ENCODE measurements around the gene UCP2. TPM values are rescaled to one million over a fixed set of nuclear protein-coding genes. Genes with fewer than 3 reads are reported as not detected.
A peak's percentile ranks its signal among the peaks of the same experiment; 100 is the strongest.

Gene UCP2
- total RNA-seq, 2 experiments from 2014 or later = 145 to 358 TPM

DNA sequence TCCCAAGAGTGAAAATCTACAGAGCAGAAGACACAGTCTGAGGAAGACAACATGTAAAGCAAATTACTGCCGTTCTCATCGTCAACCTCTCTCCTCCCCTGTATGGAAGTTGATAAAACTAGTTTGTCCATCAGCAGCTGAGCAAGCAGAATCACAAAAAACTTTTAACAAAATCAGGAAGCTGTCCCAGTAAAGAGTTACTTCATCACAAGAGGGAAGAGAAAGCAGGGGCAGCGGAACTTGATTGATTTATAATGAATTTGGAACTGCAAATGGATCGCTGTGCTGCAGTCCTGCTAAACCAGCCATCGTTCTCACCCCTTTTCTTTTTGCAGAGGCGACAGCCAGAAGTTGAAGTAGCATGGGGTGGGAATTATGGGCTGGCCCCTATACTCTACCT is 39.9 kb upstream of the UCP2 start:
- CTCF ChIA-PET (ENCODE audit: unreplicated experiment) = no interaction called here
- Histone ChIP-seq H3K9me3 (ENCODE audit: low read length) (no peaks in the 10 kb centered on the region), H3K36me3 (ENCODE audit: insufficient read depth, low read length) (peaks cover 7% of the 10 kb centered on the region; the same call in 1 of the 2 replicates), H3K27ac (ENCODE audit: low read depth, low read length, poor library complexity, severe bottlenecking) (no peak overlapping the region), H2AFZ (ENCODE audit: low read length) (no peak overlapping the region), H3K9me2 (ENCODE audit: insufficient read depth, low read length) (no peaks in the 10 kb centered on the region), H3K4me1 (ENCODE audit: insufficient read depth, low read length, poor library complexity, severe bottlenecking) (peaks cover 18% of the 10 kb centered on the region), H3K4me2 (ENCODE audit: low read length) (no peak overlapping the region), H3K79me2 (ENCODE audit: insufficient read depth, low read depth, low read length) (no peaks in the 10 kb centered on the region), H3K4me3 (ENCODE audit: low read depth, low read length, poor library complexity, severe bottlenecking) (no peak overlapping the region), H4K20me1 (ENCODE audit: insufficient read depth, low read length) (no peaks in the 10 kb centered on the region)
- TF ChIP-seq, protein P1, sequence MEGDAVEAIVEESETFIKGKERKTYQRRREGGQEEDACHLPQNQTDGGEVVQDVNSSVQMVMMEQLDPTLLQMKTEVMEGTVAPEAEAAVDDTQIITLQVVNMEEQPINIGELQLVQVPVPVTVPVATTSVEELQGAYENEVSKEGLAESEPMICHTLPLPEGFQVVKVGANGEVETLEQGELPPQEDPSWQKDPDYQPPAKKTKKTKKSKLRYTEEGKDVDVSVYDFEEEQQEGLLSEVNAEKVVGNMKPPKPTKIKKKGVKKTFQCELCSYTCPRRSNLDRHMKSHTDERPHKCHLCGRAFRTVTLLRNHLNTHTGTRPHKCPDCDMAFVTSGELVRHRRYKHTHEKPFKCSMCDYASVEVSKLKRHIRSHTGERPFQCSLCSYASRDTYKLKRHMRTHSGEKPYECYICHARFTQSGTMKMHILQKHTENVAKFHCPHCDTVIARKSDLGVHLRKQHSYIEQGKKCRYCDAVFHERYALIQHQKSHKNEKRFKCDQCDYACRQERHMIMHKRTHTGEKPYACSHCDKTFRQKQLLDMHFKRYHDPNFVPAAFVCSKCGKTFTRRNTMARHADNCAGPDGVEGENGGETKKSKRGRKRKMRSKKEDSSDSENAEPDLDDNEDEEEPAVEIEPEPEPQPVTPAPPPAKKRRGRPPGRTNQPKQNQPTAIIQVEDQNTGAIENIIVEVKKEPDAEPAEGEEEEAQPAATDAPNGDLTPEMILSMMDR (conservative IDR thresholded peaks at IDR 0.05; ENCODE audit: low read length) = no peak
- TF ChIP-seq EZH2phosphoT487 (IDR thresholded peaks at IDR 0.05; ENCODE audit: borderline replicate concordance, low read depth, low read length) = no peak
- POLR2A ChIA-PET = no interaction called here
- no peak for DNase-seq (ENCODE audit: low spot score)
- BruUV-seq (replicated peaks) = no TSS peak
- intact Hi-C loops (cut with micrococcal nuclease; ENCODE audit: unreplicated experiment) = no loop called here

DNA sequence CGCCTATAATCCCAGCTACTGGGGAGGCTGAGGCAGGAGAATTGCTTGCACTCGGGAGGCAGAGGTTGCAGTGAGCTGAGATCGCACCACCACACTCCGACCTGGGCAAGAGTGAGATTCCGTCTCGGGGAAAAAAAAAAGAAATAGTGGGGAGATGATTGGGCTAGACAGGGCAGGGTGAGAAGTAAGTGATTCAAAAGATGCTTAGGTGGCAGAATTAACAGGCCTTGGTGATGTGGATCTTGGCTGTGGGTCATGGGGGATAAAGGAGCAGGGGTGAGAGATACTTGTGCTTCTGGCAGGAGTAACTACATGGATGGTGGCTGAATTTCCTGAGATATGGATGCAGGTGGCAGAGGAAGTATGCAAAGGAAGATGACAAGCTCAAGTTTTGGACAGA is 39.4 kb upstream of the UCP2 start:
- H3K4me1 ChIP-seq (ENCODE audit: insufficient read depth, low read length, poor library complexity, severe bottlenecking) = peaks cover 18% of the 10 kb centered on the region
- H3K4me2 ChIP-seq (ENCODE audit: low read length) = no peak overlapping the region
- H3K9me2 ChIP-seq (ENCODE audit: insufficient read depth, low read length) = no peaks in the 10 kb centered on the region
- no peak for DNase-seq (ENCODE audit: low spot score)
- H3K9me3 ChIP-seq (ENCODE audit: low read length) = no peaks in the 10 kb centered on the region
- TF ChIP-seq, protein P1 (conservative IDR thresholded peaks at IDR 0.05; ENCODE audit: low read length) = no peak
- TF ChIP-seq EZH2phosphoT487 (IDR thresholded peaks at IDR 0.05; ENCODE audit: borderline replicate concordance, low read depth, low read length) = no peak
- no peaks in the 10 kb centered on the region for H3K79me2 ChIP-seq (ENCODE audit: insufficient read depth, low read depth, low read length)
- H3K27ac ChIP-seq (ENCODE audit: low read depth, low read length, poor library complexity, severe bottlenecking) = no peak overlapping the region
- peaks cover 7% of the 10 kb centered on the region; the same call in 1 of the 2 replicates for H3K36me3 ChIP-seq (ENCODE audit: insufficient read depth, low read length)
- intact Hi-C loops (cut with micrococcal nuclease; ENCODE audit: unreplicated experiment) = no loop called here
- no peak overlapping the region for H2AFZ ChIP-seq (ENCODE audit: low read length)
- H4K20me1 ChIP-seq (ENCODE audit: insufficient read depth, low read length) = no peaks in the 10 kb centered on the region
- POLR2A ChIA-PET = no interaction called here
- H3K4me3 ChIP-seq (ENCODE audit: low read depth, low read length, poor library complexity, severe bottlenecking) = no peak overlapping the region
- BruUV-seq (replicated peaks) = no TSS peak
- CTCF ChIA-PET (ENCODE audit: unreplicated experiment) = interaction anchor here (0.6 kb wide), 1 partner anchor 11 kb away, joined by 3 read pairs; no protein-coding TSS in a partner anchor

DNA sequence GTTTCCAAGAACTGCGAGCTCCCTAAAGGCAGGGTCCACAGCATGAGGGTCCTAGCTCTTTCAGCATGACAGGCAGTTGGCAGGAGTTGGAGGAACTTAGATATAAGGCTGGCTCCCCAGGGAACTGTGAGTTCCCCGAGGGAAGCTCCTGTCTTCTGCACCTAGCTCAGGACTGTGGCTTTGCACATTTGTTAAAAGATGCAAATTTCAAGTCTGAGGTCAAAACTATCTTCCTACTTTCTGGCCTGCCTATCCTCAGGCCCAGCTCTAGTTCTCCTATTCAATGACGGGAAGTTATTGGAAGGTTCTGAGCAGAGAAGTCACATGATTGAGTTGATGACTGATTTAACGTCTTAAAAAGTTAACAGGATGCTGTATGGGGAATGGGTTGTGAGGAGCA is 37.9 kb upstream of the UCP2 start:
- peak; percentile 49 for DNase-seq (ENCODE audit: low spot score)
- Histone ChIP-seq H3K79me2 (ENCODE audit: insufficient read depth, low read depth, low read length) (no peaks in the 10 kb centered on the region), H3K36me3 (ENCODE audit: insufficient read depth, low read length) (0 out of 2 replicates have a peak, but pooled peaks cover under 1% of the 10 kb centered on the region), H3K4me2 (ENCODE audit: low read length) (peak overlapping the region; percentile 36), H3K27ac (ENCODE audit: low read depth, low read length, poor library complexity, severe bottlenecking) (no peak overlapping the region), H3K4me1 (ENCODE audit: insufficient read depth, low read length, poor library complexity, severe bottlenecking) (peaks cover 18% of the 10 kb centered on the region), H3K9me2 (ENCODE audit: insufficient read depth, low read length) (no peaks in the 10 kb centered on the region), H3K9me3 (ENCODE audit: low read length) (no peaks in the 10 kb centered on the region), H3K4me3 (ENCODE audit: low read depth, low read length, poor library complexity, severe bottlenecking) (no peak overlapping the region), H2AFZ (ENCODE audit: low read length) (no peak overlapping the region), H4K20me1 (ENCODE audit: insufficient read depth, low read length) (no peaks in the 10 kb centered on the region)
- intact Hi-C loops (cut with micrococcal nuclease; ENCODE audit: unreplicated experiment) = no loop called here
- no peak for TF ChIP-seq EZH2phosphoT487 (IDR thresholded peaks at IDR 0.05; ENCODE audit: borderline replicate concordance, low read depth, low read length)
- TF ChIP-seq, protein P1 (conservative IDR thresholded peaks at IDR 0.05; ENCODE audit: low read length) = no peak
- no TSS peak for BruUV-seq (replicated peaks)
- ChIA-PET CTCF (ENCODE audit: unreplicated experiment) (interaction anchor here (1.0 kb wide), 2 partner anchors 16 to 50 kb away, joined by 3 read pairs; no protein-coding TSS in a partner anchor), POLR2A (interaction anchor here (0.5 to 1.1 kb wide), 2 partner anchors 39 to 176 kb away, joined by 3 to 4 read pairs; no protein-coding TSS in a partner anchor)
